Activated T-cell treated with anti-CD3 and anti-CD28 coated beads, Interleukin-2, amount 50 U/mL, for 72 hours (primary cell): ENCODE data around the gene GPD1. TPM values are rescaled to one million over a fixed set of nuclear protein-coding genes. Genes with fewer than 3 reads are reported as not detected.
A peak's percentile ranks its signal among the peaks of the same experiment; 100 is the strongest.

Source experiments
- ATAC-seq, 2 donors: fragments of 150-1000 bp; cut with Tn5 transposase; replicated peaks in 1 of 2; 2 replicates each; pipeline ENCODE4 v1.10.0; 2021; ENCODE audit warnings: moderate library complexity in 2 of 2, mild to moderate bottlenecking in 1 of 2
- DNase-seq, 2 donors: peaks; one replicate each; pipeline ENCODE4 v3.0.0; 2021 to 2022; ENCODE audit warnings: mixed read lengths in 1 of 2
- H3K27ac Mint-ChIP-seq: one replicate; pipeline ENCODE4 v1.8.0; 2022; ENCODE audit warnings: mild to moderate bottlenecking, moderate library complexity, mixed read lengths
- H3K27me3 Mint-ChIP-seq: one replicate; pipeline ENCODE4 v1.8.0; 2022; ENCODE audit warnings: low read depth, mixed read lengths
- H3K36me3 Mint-ChIP-seq, 2 donors: one replicate each; pipeline ENCODE4 v1.8.0; 2022; ENCODE audit warnings: mixed read lengths in 2 of 2, mild to moderate bottlenecking in 1 of 2; ENCODE audit not compliant: insufficient read depth in 2 of 2
- H3K4me1 Mint-ChIP-seq: one replicate; pipeline ENCODE4 v1.8.0; 2022; ENCODE audit warnings: low read depth, mixed read lengths
- H3K4me3 Mint-ChIP-seq, 2 donors: one replicate each; pipeline ENCODE4 v1.8.0; 2022; ENCODE audit warnings: mild to moderate bottlenecking in 2 of 2, mixed read lengths in 2 of 2, moderate library complexity in 2 of 2
- H3K9me3 Mint-ChIP-seq, 2 donors: one replicate each; pipeline ENCODE4 v1.8.0; 2022; ENCODE audit warnings: mixed read lengths in 2 of 2
- total RNA-seq, 2 donors: library from RNA; stranded (reverse); gene quantifications; one replicate each; pipeline ENCODE4 v1.2.3, GENCODE V29; 2022

GPD1 gene
- total RNA-seq, 2 donors from 2014 or later, result 1.6 to 3.5 TPM

DNA sequence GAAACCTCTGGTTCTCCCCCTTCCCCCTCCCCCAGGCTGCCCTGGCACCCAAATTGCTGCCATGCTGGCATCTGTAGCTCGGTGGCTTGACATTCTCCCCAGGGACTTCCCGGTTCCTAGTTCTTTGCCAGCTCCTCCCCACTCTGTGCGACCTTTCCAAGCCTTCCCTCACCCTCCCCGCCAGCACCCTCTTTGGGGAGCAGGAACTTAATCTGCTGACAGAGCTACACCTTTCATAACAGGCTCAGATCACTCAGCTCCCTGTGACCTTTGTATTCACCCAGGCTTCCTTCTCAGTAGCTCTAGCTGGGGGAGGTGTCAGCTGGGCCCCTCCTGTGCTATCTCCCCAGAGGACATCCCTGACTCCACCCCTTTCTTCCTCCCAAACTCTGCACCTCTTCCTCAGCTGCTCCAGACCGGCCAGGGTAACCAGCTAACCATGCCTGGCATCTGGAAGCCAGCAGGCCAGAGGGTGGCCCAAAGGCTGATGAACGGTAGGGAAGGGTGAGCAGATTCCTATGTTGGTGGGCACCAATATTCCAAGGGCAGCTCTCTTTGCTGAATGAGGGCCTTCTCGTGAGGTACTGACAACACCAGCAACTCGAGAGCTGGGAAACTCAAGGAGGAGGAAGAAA lies 6.4 kb downstream of the GPD1 start:
- DNase-seq, result no peak
- Mint-ChIP-seq H3K27ac (peak overlapping the region; percentile 4), H3K27me3 (peaks cover 7% of the 10 kb centered on the region), H3K36me3 (peaks cover 6 to 8% of the 10 kb centered on the region in 2 donors), H3K4me1 (peaks cover 29% of the 10 kb centered on the region), H3K4me3 (peak overlapping the region; percentile 25 to 64), H3K9me3 (no peaks in the 10 kb centered on the region)
- no peak for ATAC-seq

DNA sequence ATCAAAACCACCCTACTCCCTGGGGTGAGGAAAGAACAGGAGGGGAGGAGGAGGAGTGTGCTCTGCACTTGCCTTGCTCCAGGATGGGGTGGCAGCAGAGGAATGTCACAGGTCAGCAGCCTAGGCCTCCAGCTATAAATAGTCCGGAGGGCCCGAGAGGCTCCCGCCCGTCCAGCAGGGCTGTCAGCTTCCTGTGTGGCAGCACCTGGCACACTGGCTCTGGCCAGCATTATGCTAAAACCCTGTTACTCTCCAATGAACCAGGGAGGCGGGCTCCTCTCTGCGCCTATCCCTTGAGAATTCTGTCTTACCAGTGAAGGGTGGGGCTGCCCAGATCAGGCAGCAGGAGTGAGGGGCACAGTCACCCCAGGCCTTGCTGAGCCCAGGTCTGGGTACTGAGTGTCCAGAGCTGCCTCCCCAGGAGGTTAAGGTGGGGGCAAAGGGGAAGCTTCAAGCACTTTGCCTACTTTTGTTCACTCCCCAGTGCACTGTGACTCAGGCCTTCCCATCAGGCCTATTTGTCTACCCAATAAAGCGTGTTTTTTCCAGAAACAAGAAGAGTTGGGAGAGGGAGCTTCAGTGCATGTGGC lies 7.0 kb downstream of the GPD1 start:
- Mint-ChIP-seq H3K36me3 (peaks cover 6 to 13% of the 10 kb centered on the region in 2 donors), H3K4me3 (peak overlapping the region; percentile 92 to 98), H3K4me1 (peaks cover 35% of the 10 kb centered on the region), H3K9me3 (no peaks in the 10 kb centered on the region), H3K27ac (no peak overlapping the region), H3K27me3 (peaks cover 2% of the 10 kb centered on the region)
- DNase-seq (no peak), ATAC-seq (no peak)

DNA sequence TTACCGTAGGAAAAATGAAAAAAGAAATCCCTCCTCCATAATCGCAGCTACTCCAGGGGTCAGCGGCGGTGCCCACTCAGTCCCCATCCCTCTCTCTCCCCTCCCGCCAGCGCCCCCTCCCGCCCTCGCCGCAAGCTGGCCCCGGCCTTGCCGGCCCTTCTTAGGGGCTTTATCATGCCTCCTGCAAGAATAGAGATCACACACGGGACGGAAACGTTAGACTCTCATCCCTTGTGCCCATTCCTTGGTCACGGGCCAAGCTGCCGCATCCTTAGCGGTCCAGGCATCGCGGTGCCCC lies 7.5 kb downstream of the GPD1 start:
- Mint-ChIP-seq H3K27me3 (no peaks in the 10 kb centered on the region), H3K9me3 (no peaks in the 10 kb centered on the region), H3K36me3 (peaks cover 6 to 14% of the 10 kb centered on the region in 2 donors), H3K4me3 (peak overlapping the region; percentile 92 to 98), H3K4me1 (peaks cover 40% of the 10 kb centered on the region), H3K27ac (peak overlapping the region; percentile 88)
- ATAC-seq, result peak in 1 of 2 donors; percentile 0
- DNase-seq, result no peak

DNA sequence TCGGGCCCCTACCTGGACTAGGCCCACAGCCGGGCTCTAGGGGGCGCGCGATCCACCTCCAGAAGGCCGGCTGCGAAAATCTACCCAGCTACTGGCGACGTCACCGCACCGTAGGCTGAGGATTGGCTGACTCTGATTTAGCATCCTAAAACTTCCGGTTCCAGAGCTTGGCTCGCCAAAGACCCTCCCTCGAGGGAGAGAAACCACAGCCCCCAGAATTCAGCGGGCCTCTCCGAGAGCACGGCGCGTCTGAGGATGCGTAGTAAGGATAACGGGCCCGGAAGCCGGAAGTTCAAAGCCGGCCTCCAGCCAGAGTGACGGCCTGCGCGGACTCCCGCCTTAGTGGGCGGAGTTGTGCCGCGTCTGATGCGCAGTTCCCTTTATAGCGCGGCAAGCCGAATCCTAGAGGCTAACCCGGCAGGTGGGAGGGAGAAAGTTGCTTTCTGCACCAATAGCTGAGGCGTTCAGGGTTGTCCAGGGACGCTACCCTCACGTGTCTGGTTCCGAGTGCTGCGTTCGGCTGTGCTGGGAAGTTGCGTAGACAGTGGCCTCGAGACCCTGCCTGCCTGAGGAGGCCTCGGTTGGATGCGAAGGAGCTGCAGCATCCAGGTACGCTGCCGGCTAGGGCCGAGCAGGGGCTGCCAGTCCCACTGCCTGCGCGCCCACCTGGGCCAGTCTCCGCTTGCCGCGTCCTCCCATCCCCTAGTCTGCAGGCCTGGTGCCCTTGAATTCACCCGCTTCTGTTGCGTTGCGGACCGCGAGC lies 8.1 kb downstream of the GPD1 start, which contains the start of gene COX14:
Gene COX14 (plus strand): TSS at position 544 of the 763 bp plus-strand sequence. CDS start 7,808 bp downstream, outside the sequence.
- no peaks in the 10 kb centered on the region for H3K27me3 Mint-ChIP-seq
- peak within 1 kb of the TSS; percentile 92 to 98 for H3K4me3 Mint-ChIP-seq
- peaks cover 6 to 14% of the 10 kb centered on the region in 2 donors for H3K36me3 Mint-ChIP-seq
- peaks cover 46% of the 10 kb centered on the region for H3K4me1 Mint-ChIP-seq
- DNase-seq (peak; percentile 99), ATAC-seq (peak; percentile 89 to 90)
- H3K9me3 Mint-ChIP-seq, result no peaks in the 10 kb centered on the region
- peak within 1 kb of the TSS; percentile 88 for H3K27ac Mint-ChIP-seq

DNA sequence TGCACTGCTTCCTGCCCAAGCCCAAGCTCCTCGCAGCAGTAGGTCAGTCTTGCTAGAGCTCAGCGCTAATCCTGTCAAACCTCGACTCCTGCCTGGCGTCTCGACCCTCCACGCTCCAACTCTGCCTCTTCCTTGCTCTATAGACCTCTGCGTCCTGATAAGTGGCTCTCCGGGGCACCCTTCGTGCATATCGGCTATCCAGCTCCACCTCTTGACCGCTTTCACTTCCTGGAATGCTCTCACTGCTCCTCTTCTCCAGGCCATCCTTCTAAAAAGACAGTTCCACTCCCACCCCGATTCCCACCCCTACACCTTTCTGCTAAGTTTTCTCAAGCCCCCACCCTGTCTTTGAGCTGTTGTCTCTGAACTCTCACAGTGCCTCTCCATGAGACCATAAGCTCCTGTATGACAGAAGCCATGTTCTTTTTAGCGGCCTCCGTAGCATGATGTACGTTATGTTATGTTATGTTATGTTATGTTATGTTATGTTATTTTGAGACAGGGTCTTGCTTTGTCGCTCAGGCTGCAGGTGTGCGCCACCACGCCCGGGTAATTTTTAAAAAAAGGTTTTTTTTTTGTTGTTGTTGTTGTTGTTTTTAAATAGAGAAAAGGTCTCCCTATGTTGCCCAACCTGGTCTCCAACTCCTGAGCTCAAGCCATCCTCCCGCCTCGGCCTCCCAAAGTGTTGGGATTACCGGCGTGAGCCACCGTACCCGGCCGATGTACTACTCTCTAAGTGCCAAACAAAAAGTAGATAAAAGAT lies 8.8 kb downstream of the GPD1 start:
- peaks cover 51% of the 10 kb centered on the region for H3K4me1 Mint-ChIP-seq
- peak overlapping the region; percentile 92 to 98 for H3K4me3 Mint-ChIP-seq
- no peak for ATAC-seq
- peaks cover 6 to 14% of the 10 kb centered on the region in 2 donors for H3K36me3 Mint-ChIP-seq
- DNase-seq, result no peak
- peak overlapping the region; percentile 86 for H3K27ac Mint-ChIP-seq
- H3K27me3 Mint-ChIP-seq, result no peaks in the 10 kb centered on the region
- H3K9me3 Mint-ChIP-seq, result no peaks in the 10 kb centered on the region

DNA sequence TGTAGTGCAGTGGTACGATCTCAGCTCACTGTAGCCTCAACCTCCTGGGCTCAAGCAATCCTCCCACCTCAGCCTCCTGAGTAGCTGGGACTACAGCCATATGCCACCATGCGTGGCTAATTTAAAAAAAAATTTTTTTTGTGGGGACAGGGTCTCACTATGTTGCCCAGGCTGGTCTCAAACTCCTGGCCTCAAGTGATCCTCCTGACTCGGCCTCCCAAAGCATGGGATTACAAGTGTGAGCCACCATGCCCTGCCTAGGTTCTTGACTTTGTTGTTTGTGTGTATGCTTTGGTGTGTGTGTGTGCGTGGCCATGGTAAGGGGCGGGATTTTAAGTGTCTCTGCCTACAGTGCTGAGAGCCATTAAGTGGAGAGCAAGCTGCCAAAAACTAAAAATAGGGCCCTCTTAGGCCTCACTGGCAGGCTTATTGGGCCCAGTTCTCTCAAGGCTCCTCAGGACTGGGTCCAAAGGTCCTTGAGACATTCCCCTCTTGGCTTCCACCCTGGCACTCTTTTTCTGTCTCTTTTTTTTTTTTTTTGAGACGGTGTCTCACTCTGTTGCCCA lies 13.3 kb downstream of the GPD1 start:
- H3K36me3 Mint-ChIP-seq, result peaks cover 14 to 15% of the 10 kb centered on the region in 2 donors
- H3K9me3 Mint-ChIP-seq, result no peaks in the 10 kb centered on the region
- H3K4me1 Mint-ChIP-seq, result peaks cover 34% of the 10 kb centered on the region
- DNase-seq (no peak), ATAC-seq (no peak)
- H3K27ac Mint-ChIP-seq, result peak overlapping the region; percentile 24
- H3K27me3 Mint-ChIP-seq, result no peaks in the 10 kb centered on the region
- no peak overlapping the region for H3K4me3 Mint-ChIP-seq

DNA sequence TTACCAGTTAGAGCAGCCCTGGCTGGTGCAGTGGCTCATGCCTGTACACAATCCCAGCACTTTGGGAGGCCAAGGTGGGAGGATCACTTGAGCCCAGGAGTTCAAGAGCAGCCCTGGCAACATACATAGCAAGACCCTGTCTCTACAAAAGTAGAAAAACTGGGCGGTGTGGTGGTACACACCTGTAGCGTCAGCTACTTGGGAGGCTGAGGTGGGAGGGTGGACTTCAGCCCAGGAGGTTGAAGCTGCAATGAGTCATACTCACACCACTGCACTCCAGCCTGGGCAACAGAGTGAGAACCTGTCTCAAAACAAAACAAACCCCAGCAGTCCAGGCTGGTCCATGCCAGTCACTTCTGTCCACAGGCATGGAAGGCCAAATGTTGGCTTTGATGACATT lies 15.6 kb downstream of the GPD1 start:
- H3K27ac Mint-ChIP-seq, result no peak overlapping the region
- H3K4me1 Mint-ChIP-seq, result peaks cover 25% of the 10 kb centered on the region
- no peaks in the 10 kb centered on the region for H3K27me3 Mint-ChIP-seq
- DNase-seq, result no peak
- H3K9me3 Mint-ChIP-seq, result no peaks in the 10 kb centered on the region
- no peak overlapping the region for H3K4me3 Mint-ChIP-seq
- ATAC-seq, result peak in 1 of 2 donors; percentile 13
- peaks cover 7 to 10% of the 10 kb centered on the region in 2 donors for H3K36me3 Mint-ChIP-seq

DNA sequence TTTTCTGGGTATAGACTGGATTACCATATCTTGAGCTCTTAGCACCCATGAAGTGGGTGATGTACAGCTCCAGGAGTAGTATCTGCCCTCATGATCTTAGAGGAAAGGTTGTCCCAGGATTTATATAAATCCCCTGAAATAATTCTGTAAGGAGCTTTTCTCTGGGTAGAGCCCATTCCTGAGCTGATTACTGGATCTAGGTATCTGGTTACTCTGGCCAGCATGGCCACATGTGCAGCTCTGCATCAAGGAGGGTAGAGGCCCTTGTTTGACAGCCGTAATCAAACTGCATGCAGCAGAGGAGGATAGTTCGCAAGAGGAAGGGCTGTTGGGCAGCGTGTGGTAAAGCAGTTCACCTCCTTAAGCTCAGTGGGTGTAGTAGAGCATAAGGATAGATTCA lies 16.7 kb downstream of the GPD1 start:
- H3K9me3 Mint-ChIP-seq, result no peaks in the 10 kb centered on the region
- peaks cover 4 to 8% of the 10 kb centered on the region in 2 donors for H3K36me3 Mint-ChIP-seq
- no peak for DNase-seq
- no peak overlapping the region for H3K27ac Mint-ChIP-seq
- H3K27me3 Mint-ChIP-seq, result no peaks in the 10 kb centered on the region
- no peak for ATAC-seq
- H3K4me3 Mint-ChIP-seq, result no peak overlapping the region
- H3K4me1 Mint-ChIP-seq, result peaks cover 28% of the 10 kb centered on the region

DNA sequence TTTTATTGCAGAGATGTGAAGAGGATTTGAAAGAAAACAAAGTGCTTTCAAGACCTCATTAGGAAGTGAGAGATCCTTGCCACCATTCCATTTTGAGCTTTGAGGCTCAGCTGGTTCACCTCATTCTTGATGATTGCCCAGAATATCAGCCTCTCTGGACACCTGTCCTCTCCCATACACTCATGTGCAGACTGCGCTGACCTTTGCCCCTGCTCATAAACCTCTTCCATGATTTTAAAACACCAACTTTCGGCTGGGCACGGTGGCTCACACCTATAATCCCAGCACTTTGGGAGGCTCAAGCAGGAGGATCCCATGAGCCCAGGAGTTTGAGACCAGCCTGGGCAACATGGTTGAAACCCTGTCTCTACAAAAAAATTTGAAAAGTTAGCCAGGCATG lies 17.1 kb downstream of the GPD1 start:
- ATAC-seq (no peak), DNase-seq (no peak)
- Mint-ChIP-seq H3K27me3 (no peaks in the 10 kb centered on the region), H3K27ac (no peak overlapping the region), H3K36me3 (peaks cover 4 to 8% of the 10 kb centered on the region in 2 donors), H3K4me3 (no peak overlapping the region), H3K4me1 (peaks cover 28% of the 10 kb centered on the region), H3K9me3 (no peaks in the 10 kb centered on the region)

DNA sequence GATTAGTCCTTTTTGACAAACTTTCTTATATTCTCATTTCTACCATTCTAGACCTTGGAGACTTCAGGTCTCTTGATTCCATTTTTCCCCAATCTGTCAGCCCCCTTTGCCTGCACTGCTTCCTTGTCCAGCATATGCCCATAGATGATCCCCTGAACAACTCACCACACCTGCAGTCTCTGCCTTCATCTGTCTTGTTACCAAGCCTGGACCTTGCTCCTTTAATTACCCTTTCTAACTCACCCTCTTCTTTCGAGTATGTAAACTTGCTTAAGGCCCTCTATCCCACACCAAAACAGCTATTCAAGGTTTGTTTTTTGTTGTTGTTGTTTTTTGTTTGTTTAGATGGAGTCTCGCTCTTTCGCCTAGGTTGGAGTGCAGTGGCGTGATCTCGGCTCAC lies 17.8 kb downstream of the GPD1 start:
- ATAC-seq (no peak), DNase-seq (no peak)
- Mint-ChIP-seq H3K27me3 (no peaks in the 10 kb centered on the region), H3K4me1 (peaks cover 21% of the 10 kb centered on the region), H3K9me3 (no peaks in the 10 kb centered on the region), H3K4me3 (no peak overlapping the region), H3K27ac (peak overlapping the region; percentile 11), H3K36me3 (peaks cover 4 to 8% of the 10 kb centered on the region in 2 donors)

DNA sequence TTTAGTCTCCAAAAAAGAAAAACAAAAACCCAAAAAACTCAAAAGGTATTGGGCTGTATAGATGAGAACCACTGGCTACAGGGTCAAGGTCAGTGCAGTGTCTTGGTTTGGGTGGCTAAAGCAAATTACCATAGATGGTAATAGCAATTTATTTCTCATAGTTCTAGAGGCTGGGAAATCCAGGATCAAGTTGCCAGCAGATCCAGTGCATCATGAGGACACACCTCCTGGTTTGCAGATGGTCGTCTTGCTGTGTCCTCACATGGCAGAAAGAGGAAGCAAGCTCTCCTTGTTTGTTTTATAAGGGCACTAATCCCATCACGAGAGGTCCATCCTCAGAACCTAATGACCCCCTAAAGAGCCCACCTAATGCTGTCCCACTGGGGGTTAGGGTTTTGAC lies 19.4 kb downstream of the GPD1 start:
- no peak overlapping the region for H3K4me3 Mint-ChIP-seq
- H3K9me3 Mint-ChIP-seq, result no peaks in the 10 kb centered on the region
- peaks cover 8 to 9% of the 10 kb centered on the region in 2 donors for H3K36me3 Mint-ChIP-seq
- H3K27me3 Mint-ChIP-seq, result no peaks in the 10 kb centered on the region
- ATAC-seq, result no peak
- peaks cover 14% of the 10 kb centered on the region for H3K4me1 Mint-ChIP-seq
- H3K27ac Mint-ChIP-seq, result no peak overlapping the region
- no peak for DNase-seq

DNA sequence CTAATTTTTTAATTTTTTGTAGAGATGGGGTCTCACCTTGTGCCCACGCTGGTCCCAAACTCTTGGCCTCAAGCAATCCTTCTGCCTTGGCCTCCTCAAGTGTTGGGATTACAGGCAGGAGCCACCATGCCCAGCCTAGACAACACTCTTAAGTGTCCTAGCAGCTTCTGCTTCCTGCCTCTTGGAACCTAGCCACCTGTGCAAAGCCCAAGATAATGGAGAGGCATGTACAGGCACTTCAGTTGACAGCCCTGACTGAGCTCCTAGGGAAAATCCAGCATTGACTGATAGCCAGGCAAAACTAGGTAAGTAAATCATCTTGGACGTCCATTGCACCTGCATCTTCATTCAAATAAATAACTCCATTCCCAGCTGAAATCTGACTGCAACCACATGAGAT lies 23.7 kb downstream of the GPD1 start:
- DNase-seq (no peak), ATAC-seq (no peak)
- Mint-ChIP-seq H3K9me3 (no peaks in the 10 kb centered on the region), H3K27ac (peak overlapping the region; percentile 31), H3K4me1 (peaks cover 16% of the 10 kb centered on the region), H3K27me3 (no peaks in the 10 kb centered on the region), H3K36me3 (peaks cover 8 to 15% of the 10 kb centered on the region in 2 donors), H3K4me3 (no peak overlapping the region)
